Transverse colon (tissue), 4 donors: Measurements from ENCODE around the gene ZBTB7C.

Experiments used
- CTCF ChIP-seq, 5 experiments: fragments of 200-600 bp in 3 of 5; fragments of 450-650 bp in 2 of 5; sonication (generic) in 3 of 5; IDR thresholded peaks; 1 replicate in 2 of 5; 2 replicates in 3 of 5; pipeline ENCODE4 v1.5.1; 2016 to 2017; ENCODE audit warnings: antibody characterized with exemption in 5 of 5, inconsistent platforms in 3 of 5, mild to moderate bottlenecking in 2 of 5, moderate library complexity in 1 of 5
- EP300 ChIP-seq: sonication (generic); formaldehyde crosslinking; IDR thresholded peaks from one replicate; pipeline ENCODE4 v1.6.1; 2017; ENCODE audit warnings: antibody characterized with exemption, low read depth
- POLR2A ChIP-seq: fragments of 450-650 bp; IDR thresholded peaks from one replicate; pipeline ENCODE4 v1.6.1; 2016; ENCODE audit warnings: antibody characterized with exemption, mild to moderate bottlenecking, moderate library complexity
- POLR2AphosphoS5 ChIP-seq, 3 donors: sonication (generic); formaldehyde crosslinking; IDR thresholded peaks; one replicate each; pipeline ENCODE4 v1.6.1; 2016; ENCODE audit warnings: antibody characterized with exemption in 3 of 3

DNA sequence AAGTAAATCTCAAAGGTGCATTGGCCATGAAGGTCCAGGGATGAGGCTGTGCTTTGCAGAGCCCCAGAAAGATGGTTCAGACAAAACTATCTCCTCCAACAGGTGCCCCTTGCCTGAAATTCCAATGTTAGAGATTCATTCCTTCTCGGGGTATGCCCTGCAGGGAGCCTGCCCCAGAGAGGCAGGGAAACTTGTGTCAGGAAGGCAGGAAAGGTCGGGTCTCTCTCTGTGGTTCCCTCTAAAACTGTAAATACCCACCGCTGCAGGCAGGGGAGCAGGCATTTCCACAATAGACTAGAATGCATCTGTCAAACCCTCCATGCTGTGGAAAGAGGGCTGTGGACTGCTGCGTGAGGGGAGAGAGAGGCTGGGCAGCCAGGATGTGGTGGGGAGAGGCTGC is 271.0 kb downstream of the ZBTB7C start:
- TF ChIP-seq POLR2A (no peak), CTCF (IDR thresholded peaks at IDR 0.05) (peak in 2 of 5 experiments; percentile 14 to 20), POLR2AphosphoS5 (IDR thresholded peaks at IDR 0.05) (no peak), EP300 (no peak)
